HG03432 (cell line): ENCODE measurements around the gene GALNT11.

Experiments used
- ATAC-seq: cut with Tn5 transposase; IDR thresholded peaks from one replicate; pipeline ENCODE4 v1.9.1; 2021; ENCODE audit warnings: mild to moderate bottlenecking, moderate library complexity; ENCODE audit not compliant: unreplicated experiment

Gene GALNT11

DNA sequence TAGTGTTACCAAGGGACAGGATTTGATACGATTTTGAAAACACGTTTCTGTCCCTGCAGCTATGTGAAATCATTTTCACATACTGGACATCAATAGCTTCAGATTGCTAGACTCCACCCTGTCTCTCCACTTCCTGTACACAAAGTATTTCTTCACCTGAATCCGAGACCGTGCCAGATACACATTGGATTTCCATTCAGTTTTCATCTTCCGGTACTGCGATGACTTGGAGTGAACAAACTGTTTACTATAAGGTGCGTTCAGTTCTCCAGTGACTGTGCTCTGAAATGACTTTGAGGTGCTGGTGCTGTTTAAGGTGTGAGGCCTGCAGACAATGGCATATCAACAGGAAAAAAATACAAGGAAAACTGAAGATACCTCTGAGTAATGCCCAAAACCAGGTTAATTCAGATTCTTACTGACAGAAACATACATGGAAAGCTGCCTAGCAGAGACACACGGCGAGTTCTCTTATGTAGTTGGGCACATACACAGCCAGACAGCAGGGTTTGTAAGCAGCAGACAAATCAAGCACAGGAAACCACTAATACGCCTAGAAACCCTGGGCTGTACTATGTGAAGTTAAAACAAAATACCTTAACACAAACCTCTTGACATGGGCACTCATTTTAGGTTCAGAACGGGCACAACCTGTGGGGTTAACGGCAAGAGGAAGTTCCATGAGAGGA lies 119.2 kb downstream of the GALNT11 start:
- ATAC-seq: no peak

DNA sequence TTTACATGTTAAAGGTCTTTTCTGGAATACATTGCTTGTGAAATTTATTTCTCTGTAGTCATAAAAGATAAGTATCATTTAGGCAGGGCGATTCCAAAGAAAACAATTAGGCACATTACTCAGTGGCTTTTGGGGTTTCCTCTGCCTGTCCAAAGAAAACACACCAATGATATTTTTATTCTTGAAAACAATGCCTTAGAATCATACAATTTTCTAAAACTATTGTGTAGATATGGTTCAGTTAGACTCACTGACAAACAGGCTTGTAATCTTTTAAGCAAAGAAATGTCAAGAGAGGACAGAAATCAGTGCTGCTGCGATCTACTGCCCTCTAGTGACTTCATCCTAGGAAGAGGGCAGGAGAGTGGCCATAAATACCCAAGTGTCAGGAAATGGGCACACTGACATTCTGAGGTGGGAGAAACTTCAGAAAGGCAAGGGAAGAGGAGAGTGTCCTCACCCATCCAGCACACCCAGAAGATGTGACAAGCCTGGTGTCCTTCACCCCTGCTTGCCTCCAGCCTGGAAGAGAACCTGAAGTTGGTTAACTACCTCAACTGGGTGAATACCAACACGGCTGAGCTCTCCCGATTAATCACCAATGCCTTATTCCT lies 120.5 kb downstream of the GALNT11 start:
- ATAC-seq: no peak

DNA sequence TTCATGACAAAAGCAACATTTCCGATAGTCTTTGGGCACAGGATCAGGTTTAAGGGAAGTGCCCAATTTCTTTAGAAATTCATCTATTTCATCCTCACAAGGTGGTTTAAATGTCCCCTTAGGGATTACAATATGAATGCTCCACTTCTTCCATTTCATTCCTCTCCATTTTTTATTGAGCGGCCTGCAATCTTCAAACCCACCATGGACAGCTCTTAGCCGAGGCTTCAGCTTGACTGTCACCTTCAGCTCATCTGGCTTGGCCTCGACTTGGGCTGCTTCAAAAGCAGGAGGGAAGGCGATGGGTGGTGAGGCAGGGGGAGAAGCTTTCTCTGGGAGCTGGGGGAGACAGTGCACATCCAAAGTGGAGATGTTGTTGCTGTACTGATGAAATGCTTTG lies 123.2 kb downstream of the GALNT11 start:
- no peak for ATAC-seq

DNA sequence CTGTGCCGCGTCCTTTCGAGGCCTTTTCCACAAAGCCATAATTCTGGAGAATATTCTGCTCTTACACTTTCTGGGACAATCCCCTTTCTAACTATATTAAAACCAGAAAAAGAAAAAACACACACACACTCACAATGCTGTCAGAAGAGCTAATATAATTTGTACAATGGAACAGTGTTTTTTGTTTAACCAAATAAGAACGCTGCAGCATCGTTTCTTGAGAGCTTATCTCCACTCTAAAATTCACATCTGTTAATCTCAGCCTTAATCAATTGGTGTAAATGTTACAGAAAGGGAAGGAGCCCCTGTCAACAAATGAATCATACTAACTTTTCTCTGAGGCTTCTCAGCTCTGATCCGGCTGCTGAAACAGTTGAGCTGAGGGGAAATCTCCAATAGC lies 123.9 kb downstream of the GALNT11 start:
- ATAC-seq: no peak

DNA sequence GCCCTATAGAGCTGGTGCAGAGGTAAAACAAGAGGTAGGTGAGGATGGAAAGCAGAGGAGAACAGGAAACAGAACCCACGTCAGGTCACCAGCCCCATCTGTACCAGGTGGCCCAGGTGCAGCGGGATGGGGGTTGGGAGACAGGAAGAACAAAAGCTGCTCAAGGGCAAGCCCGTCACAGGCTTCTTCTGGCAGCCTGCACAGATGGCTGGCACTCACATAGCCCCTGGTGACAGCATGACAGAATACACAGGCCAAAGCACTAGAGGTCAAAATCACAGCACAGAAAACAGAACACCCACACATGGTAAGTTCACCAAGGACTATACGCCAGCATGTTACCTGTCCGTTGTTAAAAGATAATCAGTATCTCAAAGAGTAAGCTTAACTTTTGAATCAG lies 126.8 kb downstream of the GALNT11 start:
- no peak for ATAC-seq

DNA sequence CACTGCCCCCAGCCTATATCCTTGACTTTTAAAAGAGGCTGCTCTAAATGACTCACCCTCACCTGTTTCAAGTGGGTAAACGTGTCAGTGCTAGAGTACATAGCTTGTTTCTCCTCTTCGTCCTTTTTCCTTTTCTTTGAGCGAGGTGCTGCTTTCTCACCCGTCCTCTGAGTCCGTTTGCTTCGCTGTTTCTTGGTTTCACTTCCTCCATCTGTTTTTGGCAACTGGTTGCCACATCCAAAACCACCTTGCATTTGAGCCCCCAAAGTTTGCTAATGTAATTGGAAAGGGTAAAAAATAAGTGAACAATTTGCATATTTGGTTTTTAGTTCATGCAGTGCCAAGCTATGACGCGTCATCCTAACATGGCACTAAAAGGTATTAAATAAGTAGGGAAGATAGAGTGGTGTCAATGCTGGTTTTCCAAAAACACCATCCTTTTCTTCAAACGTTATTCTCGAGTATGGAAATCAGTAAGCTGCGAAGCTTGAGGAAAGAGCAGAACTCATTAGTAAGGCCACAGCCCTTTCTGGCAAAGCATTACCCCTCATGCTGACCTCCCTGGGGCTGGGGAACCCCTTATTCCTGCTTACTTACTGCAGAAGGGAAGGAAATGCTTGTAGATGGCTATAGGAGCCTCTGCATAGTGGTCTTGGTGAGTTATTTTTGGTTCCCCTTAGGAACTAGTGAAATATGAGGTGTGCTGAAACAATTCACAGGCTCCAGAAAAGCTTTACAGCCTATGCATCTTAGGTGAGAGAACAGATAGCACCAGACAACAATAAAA lies 133.5 kb downstream of the GALNT11 start:
- peak; percentile 96 for ATAC-seq

DNA sequence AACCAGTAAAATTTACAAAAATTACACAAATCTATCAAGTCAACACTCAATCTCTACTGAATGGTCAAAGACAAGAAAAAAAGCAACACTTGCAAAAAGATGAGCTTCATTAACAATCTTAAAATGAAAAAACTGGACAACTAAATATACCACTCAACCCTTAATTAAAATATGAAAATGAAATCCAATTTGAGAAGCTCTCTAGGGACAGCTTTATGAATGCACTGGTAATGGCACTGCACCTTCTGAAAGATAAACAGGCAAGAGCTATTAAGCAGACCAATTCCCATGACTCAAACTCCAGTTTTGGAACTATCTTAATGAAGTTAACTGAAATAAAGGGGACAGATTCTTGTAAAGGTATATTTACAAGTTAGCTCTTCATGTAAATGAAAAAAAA lies 135.7 kb downstream of the GALNT11 start:
- ATAC-seq: no peak

DNA sequence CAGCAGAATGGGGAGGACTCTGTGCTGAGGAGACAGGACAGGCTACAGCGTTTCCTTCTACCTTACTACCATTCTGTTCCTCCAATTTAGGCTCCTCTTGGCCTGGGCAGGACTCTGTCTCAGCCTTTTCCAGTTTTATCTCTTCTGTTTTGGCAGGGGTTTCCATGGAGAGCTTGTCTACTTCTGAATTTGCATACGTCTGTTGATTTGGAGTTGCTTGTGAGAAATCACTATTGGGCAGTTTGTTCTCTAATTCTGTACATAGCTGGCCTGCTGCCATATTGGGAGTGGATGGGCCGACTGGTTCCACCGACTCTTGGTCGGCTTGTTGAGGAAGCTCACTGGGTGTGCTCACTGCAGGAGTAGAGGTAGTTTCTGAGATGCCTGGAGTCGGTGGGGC lies 136.8 kb downstream of the GALNT11 start:
- no peak for ATAC-seq
